ENCODE results near the gene ME3.

Gene ME3

GRCh38 chr11:86514453-86514852, 158.0 kb downstream of the ME3 start:
- DNase-seq, result no peak
- no peak for ATAC-seq

- DNase-seq, result no peak
- ATAC-seq, result no peak
Observed at GRCh38 chr11:86513746-86514373, 158.6 kb downstream of the ME3 start.

- no peak for ATAC-seq
Observed at GRCh38 chr11:86513138-86513537, 159.3 kb downstream of the ME3 start.

GRCh38 chr11:86511086-86511551, 161.3 kb downstream of the ME3 start:
- no peak for DNase-seq
- ATAC-seq, result peak; percentile 60

More at GRCh38 chr11:86513138-86513537, 159.3 kb downstream of the ME3 start:
- DNase-seq, result no peak

- DNase-seq (no peak), ATAC-seq (no peak)
Observed at GRCh38 chr11:86510674-86511073, 161.7 kb downstream of the ME3 start.

GRCh38 chr11:86510097-86510496, 162.3 kb downstream of the ME3 start:
- no peak for DNase-seq
- no peak for ATAC-seq

- no peak for DNase-seq
Observed at GRCh38 chr11:86509588-86509974, 162.8 kb downstream of the ME3 start.

GRCh38 chr11:86508604-86509587, 163.5 kb downstream of the ME3 start:
- DNase-seq, result no peak
- ATAC-seq, result no peak

More at GRCh38 chr11:86509588-86509974, 162.8 kb downstream of the ME3 start:
- no peak for ATAC-seq

- no peak for ATAC-seq
- no peak for DNase-seq
Observed at GRCh38 chr11:86507249-86507845, 165.1 kb downstream of the ME3 start.

GRCh38 chr11:86506235-86506634, 166.2 kb downstream of the ME3 start:
- ATAC-seq, result no peak
- no peak for DNase-seq

- no peak for DNase-seq
- no peak for ATAC-seq
Observed at GRCh38 chr11:86503131-86503530, 169.3 kb downstream of the ME3 start.

GRCh38 chr11:86502137-86502642, 170.2 kb downstream of the ME3 start:
- DNase-seq (no peak), ATAC-seq (no peak)

GRCh38 chr11:86500500-86501140, 171.8 kb downstream of the ME3 start:
- no peak for ATAC-seq
- DNase-seq, result no peak

GRCh38 chr11:86499723-86500129, 172.7 kb downstream of the ME3 start:
- no peak for DNase-seq
- no peak for ATAC-seq

GRCh38 chr11:86497836-86498235, 174.6 kb downstream of the ME3 start:
- DNase-seq (no peak), ATAC-seq (no peak)

GRCh38 chr11:86497310-86497709, 175.1 kb downstream of the ME3 start:
- ATAC-seq (no peak), DNase-seq (no peak)

GRCh38 chr11:86495351-86495750, 177.1 kb downstream of the ME3 start:
- DNase-seq, result no peak
- ATAC-seq, result no peak

GRCh38 chr11:86492370-86493010, 179.9 kb downstream of the ME3 start:
- DNase-seq (no peak), ATAC-seq (peak; percentile 60)

GRCh38 chr11:86491027-86491426, 181.4 kb downstream of the ME3 start:
- DNase-seq (no peak), ATAC-seq (no peak)

- DNase-seq (no peak), ATAC-seq (no peak)
Observed at GRCh38 chr11:86490582-86490981, 181.8 kb downstream of the ME3 start.

GRCh38 chr11:86489442-86489841, 183.0 kb downstream of the ME3 start:
- ATAC-seq, result no peak
- no peak for DNase-seq

- DNase-seq, result no peak
- no peak for ATAC-seq
Observed at GRCh38 chr11:86488553-86488952, 183.9 kb downstream of the ME3 start.

All from stimulated activated naive CD8-positive, alpha-beta T cell treated with anti-CD3 and anti-CD28 coated beads, Interleukin-15, Interleukin-2, amounts not matched to agents 100 U/mL and 50 U/mL, for 24 hours (primary cell).